HG03280 (cell line): ENCODE results near the gene KRT4.

ENCODE experiments used
- ATAC-seq: cut with Tn5 transposase; IDR thresholded peaks from one replicate; pipeline ENCODE4 v1.9.1; 2021; ENCODE audit warnings: mild to moderate bottlenecking, moderate library complexity; ENCODE audit not compliant: unreplicated experiment

Gene KRT4

DNA sequence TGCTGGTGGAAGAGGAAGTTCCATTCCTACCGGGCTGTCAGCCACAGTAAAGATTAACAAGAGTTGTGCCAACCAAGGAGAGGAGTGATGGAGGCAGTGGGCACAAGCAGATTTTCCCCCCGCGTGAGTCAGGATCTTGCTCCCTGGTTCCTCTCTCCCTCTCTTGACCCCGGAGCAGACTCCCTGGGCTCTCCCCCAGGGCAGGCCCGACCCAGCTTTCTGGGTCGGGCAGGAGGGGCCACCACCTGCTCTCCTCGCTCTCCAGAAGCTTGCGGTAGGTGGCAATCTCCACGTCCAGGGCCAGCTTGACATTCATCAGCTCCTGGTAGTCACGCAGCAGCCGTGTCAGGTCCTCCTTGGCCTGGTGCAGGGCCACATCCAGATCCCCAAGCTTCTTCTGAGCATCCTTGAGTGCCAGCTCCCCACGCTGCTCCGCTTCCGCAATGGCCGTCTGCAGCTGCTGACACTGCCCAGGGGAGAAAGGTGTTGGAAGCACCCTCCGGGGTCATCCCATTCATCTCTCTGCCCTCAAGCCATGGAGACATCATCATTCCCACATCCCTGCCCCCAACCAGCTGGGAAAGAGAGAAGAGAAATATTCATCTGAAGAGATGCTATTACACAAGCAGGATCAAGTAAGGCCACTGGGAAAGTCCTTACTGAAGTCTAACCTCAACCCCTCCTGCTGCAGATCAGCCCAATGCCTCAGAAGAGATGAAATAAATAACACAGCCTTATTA, 9.0 kb upstream of the KRT4 start:
- ATAC-seq = no peak

- no peak for ATAC-seq
Observed at GRCh38 chr12:52821826-52822660, 8.1 kb upstream of the KRT4 start.

DNA sequence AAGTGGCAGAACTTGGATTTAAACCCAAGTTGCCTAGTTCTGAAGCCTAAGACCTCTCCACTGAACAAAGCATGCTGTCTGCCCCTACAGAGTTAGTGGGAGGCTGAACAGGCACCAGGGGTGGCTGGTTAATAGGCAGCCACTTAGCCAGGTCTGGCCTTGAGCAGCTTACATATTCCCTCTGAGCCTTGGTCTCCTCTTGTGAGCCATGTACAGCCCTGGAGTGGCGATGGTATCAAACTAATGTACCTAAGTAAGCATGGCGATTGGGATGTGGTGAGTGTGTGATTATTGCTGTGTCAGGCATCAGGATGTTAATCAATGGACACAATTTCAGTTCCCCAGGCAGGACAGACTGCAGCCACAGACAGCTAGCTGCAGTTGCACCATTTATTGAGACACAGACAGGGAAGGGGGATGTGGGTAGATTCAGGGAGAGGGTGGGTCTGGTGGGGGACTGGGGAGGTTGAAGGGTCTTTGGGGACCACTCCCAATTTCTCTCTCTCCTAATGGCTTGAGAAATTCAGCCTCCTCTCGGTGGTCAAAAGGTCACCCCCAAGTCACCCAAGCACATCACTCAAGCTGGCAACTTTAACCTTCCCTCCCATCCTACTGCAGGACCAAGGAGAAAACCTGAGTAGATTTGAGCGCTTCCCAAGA, 7.3 kb upstream of the KRT4 start:
- ATAC-seq = no peak

GRCh38 chr12:52820521-52820920, 6.6 kb upstream of the KRT4 start:
- no peak for ATAC-seq

GRCh38 chr12:52819731-52820510, 6.0 kb upstream of the KRT4 start:
- ATAC-seq = no peak

- ATAC-seq = no peak
Observed at GRCh38 chr12:52818887-52819420, 5.0 kb upstream of the KRT4 start.

- ATAC-seq = no peak
Observed at GRCh38 chr12:52818388-52818787, 4.5 kb upstream of the KRT4 start.

DNA sequence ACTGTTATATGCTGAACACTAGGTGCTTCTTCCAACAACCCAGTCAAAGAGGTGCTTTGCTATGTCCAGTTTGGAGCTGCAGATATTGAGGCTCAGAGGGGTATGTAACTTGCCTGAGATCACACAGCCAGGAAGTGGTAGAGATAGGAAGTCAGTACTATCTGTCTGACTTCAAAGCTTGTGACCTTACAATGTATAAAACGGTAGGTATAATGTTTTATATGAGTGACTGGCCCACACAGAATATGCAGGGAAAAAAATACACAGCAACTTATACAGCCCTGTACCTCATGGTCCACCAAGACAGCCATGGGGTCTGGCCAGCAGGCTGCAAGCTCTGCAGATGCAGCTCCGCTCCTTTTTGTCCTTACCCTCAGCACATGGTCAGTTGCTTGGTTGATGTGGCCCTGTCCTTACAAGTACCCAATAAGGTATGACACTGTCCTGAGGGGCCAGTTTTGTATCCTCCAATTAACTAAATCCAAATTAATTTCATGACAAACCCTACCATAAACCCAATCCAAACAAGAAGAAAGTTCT, 3.9 kb upstream of the KRT4 start:
- no peak for ATAC-seq

- ATAC-seq = no peak
Observed at GRCh38 chr12:52817003-52817698, 3.2 kb upstream of the KRT4 start.

DNA sequence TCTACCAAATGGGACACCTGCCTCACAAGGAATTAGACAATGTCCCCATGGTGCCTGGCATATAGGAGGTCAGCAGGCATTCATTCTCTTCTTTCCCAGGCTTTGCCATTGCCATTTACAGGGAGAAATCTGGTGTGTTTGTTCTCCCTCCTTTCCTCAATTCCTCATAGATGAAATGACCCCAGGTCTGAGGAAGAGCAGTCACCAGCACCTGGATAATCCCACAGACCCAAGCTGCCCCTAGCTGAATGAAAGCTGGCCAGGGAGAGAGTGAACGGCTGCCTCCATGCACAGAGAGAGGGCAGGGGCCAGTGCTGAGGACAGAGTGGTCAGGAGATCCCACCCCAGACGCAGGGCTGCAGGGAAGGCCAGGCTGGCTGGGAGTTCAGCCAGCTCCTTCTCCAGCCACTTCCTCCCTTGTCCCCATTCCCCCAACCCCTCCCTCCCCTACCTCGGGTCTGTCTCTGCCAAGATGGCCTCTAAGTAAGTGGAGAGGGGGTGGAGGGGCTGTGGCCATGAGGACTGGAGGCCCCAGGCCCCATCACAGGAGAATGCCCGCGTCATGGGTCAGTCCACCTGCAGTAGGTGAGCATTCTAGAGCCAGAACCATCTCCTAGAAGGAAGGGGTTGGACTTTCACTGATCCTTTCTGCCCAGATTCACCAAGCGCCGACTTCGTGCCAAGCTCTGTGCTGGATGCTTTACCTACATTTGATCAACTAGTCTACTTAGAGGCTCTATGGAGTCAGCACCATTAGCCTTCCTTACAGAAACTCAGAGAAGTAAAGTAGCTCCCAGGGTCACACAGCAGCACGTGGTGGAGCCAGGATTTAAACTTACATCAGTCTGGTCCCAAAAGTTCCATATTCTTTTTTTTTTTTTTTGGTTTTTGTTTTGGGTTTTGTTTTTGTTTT, 2.0 kb upstream of the KRT4 start:
- ATAC-seq = no peak

GRCh38 chr12:52815161-52815560, 1.2 kb upstream of the KRT4 start:
- no peak for ATAC-seq

DNA sequence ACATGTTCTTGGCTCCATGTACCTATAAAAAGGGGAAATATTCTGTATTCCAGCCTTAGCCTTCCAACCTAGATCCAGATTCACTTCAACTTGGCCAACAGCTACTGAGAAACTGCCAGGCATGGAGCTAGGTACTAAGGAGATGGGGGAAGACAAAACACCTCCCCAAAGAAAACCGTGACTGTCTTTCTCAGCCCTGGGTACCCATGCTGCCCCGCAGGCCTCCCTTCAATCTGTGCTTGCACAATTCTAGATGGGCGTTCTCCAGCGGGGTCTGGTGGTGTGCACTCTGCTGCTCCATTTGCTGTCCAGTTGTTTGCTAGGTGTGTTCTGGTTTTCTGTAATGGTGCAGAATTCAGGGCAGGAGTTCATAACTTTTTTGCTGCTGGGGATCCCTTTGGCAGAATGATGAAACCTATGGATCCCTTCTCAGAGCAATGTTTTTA, 817 bp upstream of the KRT4 start:
- ATAC-seq = no peak

GRCh38 chr12:52813203-52813819, 605 bp downstream of the KRT4 start:
- no peak for ATAC-seq

DNA sequence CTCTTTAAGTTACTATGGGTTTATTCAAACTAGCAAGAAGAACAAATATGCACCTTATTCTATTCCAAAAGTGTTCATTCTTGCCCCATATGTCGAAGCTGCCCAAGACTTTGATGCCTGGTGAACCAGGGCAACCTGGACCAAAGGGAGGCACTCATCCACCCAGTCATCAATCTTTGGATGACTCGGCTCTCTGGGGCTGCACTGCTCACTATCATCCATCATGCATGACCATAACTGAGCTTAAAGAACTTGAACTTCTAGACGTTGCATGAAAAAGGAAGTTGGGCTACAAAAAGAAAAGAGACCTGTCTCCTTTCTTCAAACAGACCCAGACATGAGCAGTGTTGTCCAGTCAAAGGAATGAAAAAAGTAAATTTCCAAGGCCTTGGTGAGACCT, 1.2 kb downstream of the KRT4 start:
- ATAC-seq = no peak

- ATAC-seq = no peak
Observed at GRCh38 chr12:52812073-52812400, 1.9 kb downstream of the KRT4 start.

- ATAC-seq = no peak
Observed at GRCh38 chr12:52811191-52812072, 2.5 kb downstream of the KRT4 start.

GRCh38 chr12:52810554-52810953, 3.4 kb downstream of the KRT4 start:
- no peak for ATAC-seq
